NT2/D1 (cell line): ENCODE data around the gene TESPA1.

Experiments
- SUZ12 ChIP-seq: IDR thresholded peaks from 2 replicates; pipeline ENCODE4 v1.6.1; 2011; ENCODE audit not compliant: insufficient read length, insufficient read depth; ENCODE audit errors: extremely low read depth
- YY1 ChIP-seq: IDR thresholded peaks from 2 replicates; pipeline ENCODE4 v1.6.1; 2011; ENCODE audit not compliant: insufficient read length, insufficient read depth
- ZNF274 ChIP-seq: IDR thresholded peaks from 2 replicates; pipeline ENCODE4 v1.6.1; 2011; ENCODE audit warnings: mild to moderate bottlenecking, low read depth, low read length

DNA sequence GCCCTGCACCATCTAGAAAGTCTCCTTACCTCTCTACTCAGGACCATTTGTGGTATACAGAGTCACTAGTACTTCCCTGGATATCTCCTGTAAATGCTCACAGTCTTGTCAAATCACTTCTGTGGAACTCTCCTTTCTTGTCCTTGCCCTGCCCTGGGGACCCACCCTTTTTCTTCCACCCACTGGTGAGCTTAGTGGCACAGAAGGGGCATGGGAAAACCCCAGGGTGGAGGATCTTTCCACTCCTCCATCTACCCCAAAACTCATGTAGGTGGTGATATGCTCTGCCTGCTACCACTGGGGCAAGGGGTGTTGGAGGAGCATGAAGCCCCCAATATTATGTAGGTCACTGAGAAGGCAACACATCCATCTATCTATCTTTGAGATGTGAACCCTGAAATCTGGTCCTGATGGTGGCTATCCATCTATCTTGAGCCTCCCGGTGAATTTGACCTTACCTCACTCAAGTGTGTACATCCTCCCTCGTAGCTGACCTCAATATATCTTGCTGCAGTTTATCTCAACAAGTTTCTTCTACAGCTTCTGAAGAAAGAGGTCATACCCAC is 943 bp downstream of the TESPA1 start:
- no peak for TF ChIP-seq ZNF274
- no peak for TF ChIP-seq YY1
- no peak for TF ChIP-seq SUZ12
